ENCODE results near the gene LOC128125822.

The LOC128125822 gene

GRCh38 chr6:63537959-63538300 is 34.4 kb upstream of the LOC128125822 start:
- Histone ChIP-seq H3K36me3 (ENCODE audit: control insufficient read depth in 2 of 3, insufficient read depth in 3 of 3, low read length in 3 of 3) (no peaks in the 10 kb centered on the region), H3K9me3 (ENCODE audit: control insufficient read depth in 2 of 3, low read length in 3 of 3) (no peaks in the 10 kb centered on the region), H3K27me3 (ENCODE audit: control insufficient read depth in 2 of 2, insufficient read depth in 2 of 2, low read length in 2 of 2) (no peaks in the 10 kb centered on the region), H3K27ac (ENCODE audit: low read depth, low read length) (no peak overlapping the region), H3K4me3 (ENCODE audit: low read length) (no peak overlapping the region), H3K4me1 (ENCODE audit: control insufficient read depth in 2 of 2, insufficient read depth in 2 of 2, low read length in 2 of 2) (no peaks in the 10 kb centered on the region)
- no peak overlapping the region for H3K4me3 Mint-ChIP-seq
- ATAC-seq (no peak), DNase-seq (no peak)
- intact Hi-C loops (cut with micrococcal nuclease) = no loop called here
- H3K36me3 Mint-ChIP-seq = peaks cover 0 to 6% (median 0%) of the 10 kb centered on the region in 5 donors
- no peak overlapping the region for H3K27ac Mint-ChIP-seq
- POLR2A ChIA-PET = no interaction called here
- CTCF ChIA-PET = interaction anchor here (0.7 kb wide), 1 partner anchor 21 kb away, joined by 4 read pairs; no protein-coding TSS in a partner anchor
- peaks cover 18 to 32% (median 28%) of the 10 kb centered on the region in 5 donors for H3K27me3 Mint-ChIP-seq
- peaks cover 0 to 2% (median 0%) of the 10 kb centered on the region in 7 donors for H3K4me1 Mint-ChIP-seq
- peaks cover 0 to 12% (median 3%) of the 10 kb centered on the region in 11 donors for H3K9me3 Mint-ChIP-seq

- Mint-ChIP-seq H3K4me1 (peaks cover 0 to 2% (median 0%) of the 10 kb centered on the region in 7 donors), H3K27me3 (peaks cover 18 to 33% (median 28%) of the 10 kb centered on the region in 5 donors), H3K9me3 (peaks cover 0 to 12% (median 3%) of the 10 kb centered on the region in 11 donors), H3K36me3 (peaks cover 0 to 6% (median 0%) of the 10 kb centered on the region in 5 donors), H3K27ac (no peak overlapping the region), H3K4me3 (no peak overlapping the region)
- ATAC-seq = no peak
- CTCF ChIA-PET = interaction anchor here (0.7 kb wide), 1 partner anchor 21 kb away, joined by 4 read pairs; no protein-coding TSS in a partner anchor
- Histone ChIP-seq H3K4me3 (ENCODE audit: low read length) (no peak overlapping the region), H3K9me3 (ENCODE audit: control insufficient read depth in 2 of 3, low read length in 3 of 3) (no peaks in the 10 kb centered on the region), H3K4me1 (ENCODE audit: control insufficient read depth in 2 of 2, insufficient read depth in 2 of 2, low read length in 2 of 2) (no peaks in the 10 kb centered on the region), H3K27ac (ENCODE audit: low read depth, low read length) (no peak overlapping the region), H3K27me3 (ENCODE audit: control insufficient read depth in 2 of 2, insufficient read depth in 2 of 2, low read length in 2 of 2) (no peaks in the 10 kb centered on the region), H3K36me3 (ENCODE audit: control insufficient read depth in 2 of 3, insufficient read depth in 3 of 3, low read length in 3 of 3) (no peaks in the 10 kb centered on the region)
- DNase-seq = no peak
- intact Hi-C loops (cut with micrococcal nuclease) = no loop called here
- POLR2A ChIA-PET = no interaction called here
Observed at GRCh38 chr6:63538550-63538949, 33.7 kb upstream of the LOC128125822 start.

- Mint-ChIP-seq H3K27me3 (peaks cover 22 to 47% (median 28%) of the 10 kb centered on the region in 5 donors), H3K36me3 (peaks cover 0 to 5% (median 0%) of the 10 kb centered on the region in 5 donors), H3K27ac (no peak overlapping the region), H3K9me3 (peaks cover 0 to 12% (median 3%) of the 10 kb centered on the region in 11 donors), H3K4me1 (peaks cover 0 to 6% (median 0%) of the 10 kb centered on the region in 7 donors), H3K4me3 (no peak overlapping the region)
- no peaks in the 10 kb centered on the region for H3K9me3 ChIP-seq (ENCODE audit: control insufficient read depth in 2 of 3, low read length in 3 of 3)
- POLR2A ChIA-PET = no interaction called here
- H3K27ac ChIP-seq (ENCODE audit: low read depth, low read length) = no peak overlapping the region
- H3K27me3 ChIP-seq (ENCODE audit: control insufficient read depth in 2 of 2, insufficient read depth in 2 of 2, low read length in 2 of 2) = no peaks in the 10 kb centered on the region
- intact Hi-C loops (cut with micrococcal nuclease) = no loop called here
- no peaks in the 10 kb centered on the region for H3K4me1 ChIP-seq (ENCODE audit: control insufficient read depth in 2 of 2, insufficient read depth in 2 of 2, low read length in 2 of 2)
- ATAC-seq (no peak), DNase-seq (no peak)
- H3K4me3 ChIP-seq (ENCODE audit: low read length) = no peak overlapping the region
- no peaks in the 10 kb centered on the region for H3K36me3 ChIP-seq (ENCODE audit: control insufficient read depth in 2 of 3, insufficient read depth in 3 of 3, low read length in 3 of 3)
- CTCF ChIA-PET = no interaction called here
Observed at GRCh38 chr6:63543001-63543400, 29.3 kb upstream of the LOC128125822 start.

- Histone ChIP-seq H3K9me3 (ENCODE audit: control insufficient read depth in 2 of 3, low read length in 3 of 3) (no peaks in the 10 kb centered on the region), H3K27me3 (ENCODE audit: control insufficient read depth in 2 of 2, insufficient read depth in 2 of 2, low read length in 2 of 2) (no peaks in the 10 kb centered on the region), H3K4me1 (ENCODE audit: control insufficient read depth in 2 of 2, insufficient read depth in 2 of 2, low read length in 2 of 2) (no peaks in the 10 kb centered on the region), H3K36me3 (ENCODE audit: control insufficient read depth in 2 of 3, insufficient read depth in 3 of 3, low read length in 3 of 3) (no peaks in the 10 kb centered on the region), H3K27ac (ENCODE audit: low read depth, low read length) (no peak overlapping the region), H3K4me3 (ENCODE audit: low read length) (no peak overlapping the region)
- no peak for ATAC-seq
- H3K27ac Mint-ChIP-seq = no peak overlapping the region
- H3K9me3 Mint-ChIP-seq = peaks cover 0 to 12% (median 3%) of the 10 kb centered on the region in 11 donors
- peaks cover 22 to 49% (median 28%) of the 10 kb centered on the region in 5 donors for H3K27me3 Mint-ChIP-seq
- CTCF ChIA-PET = no interaction called here
- POLR2A ChIA-PET = no interaction called here
- intact Hi-C loops (cut with micrococcal nuclease) = no loop called here
- no peak overlapping the region for H3K4me3 Mint-ChIP-seq
- peaks cover 0 to 5% (median 0%) of the 10 kb centered on the region in 5 donors for H3K36me3 Mint-ChIP-seq
- peaks cover 0 to 6% (median 0%) of the 10 kb centered on the region in 7 donors for H3K4me1 Mint-ChIP-seq
- DNase-seq = no peak
Observed at GRCh38 chr6:63543982-63544381, 28.3 kb upstream of the LOC128125822 start.

GRCh38 chr6:63546236-63546635 is 26.0 kb upstream of the LOC128125822 start:
- Mint-ChIP-seq H3K36me3 (peaks cover 0 to 5% (median 0%) of the 10 kb centered on the region in 5 donors), H3K27ac (no peak overlapping the region), H3K27me3 (peaks cover 14 to 33% (median 20%) of the 10 kb centered on the region in 5 donors), H3K4me3 (no peak overlapping the region), H3K4me1 (peaks cover 0 to 6% (median 0%) of the 10 kb centered on the region in 7 donors), H3K9me3 (peaks cover 0 to 12% (median 2%) of the 10 kb centered on the region in 11 donors)
- Histone ChIP-seq H3K4me3 (ENCODE audit: low read length) (no peak overlapping the region), H3K36me3 (ENCODE audit: control insufficient read depth in 2 of 3, insufficient read depth in 3 of 3, low read length in 3 of 3) (no peaks in the 10 kb centered on the region), H3K27ac (ENCODE audit: low read depth, low read length) (no peak overlapping the region), H3K9me3 (ENCODE audit: control insufficient read depth in 2 of 3, low read length in 3 of 3) (no peaks in the 10 kb centered on the region), H3K27me3 (ENCODE audit: control insufficient read depth in 2 of 2, insufficient read depth in 2 of 2, low read length in 2 of 2) (no peaks in the 10 kb centered on the region), H3K4me1 (ENCODE audit: control insufficient read depth in 2 of 2, insufficient read depth in 2 of 2, low read length in 2 of 2) (no peaks in the 10 kb centered on the region)
- CTCF ChIA-PET = no interaction called here
- POLR2A ChIA-PET = no interaction called here
- intact Hi-C loops (cut with micrococcal nuclease) = no loop called here
- ATAC-seq (no peak), DNase-seq (no peak)

GRCh38 chr6:63546697-63547096 is 25.6 kb upstream of the LOC128125822 start:
- peaks cover 0 to 9% (median 2%) of the 10 kb centered on the region in 11 donors for H3K9me3 Mint-ChIP-seq
- DNase-seq (no peak), ATAC-seq (no peak)
- H3K4me3 Mint-ChIP-seq = no peak overlapping the region
- intact Hi-C loops (cut with micrococcal nuclease) = no loop called here
- H3K27me3 Mint-ChIP-seq = peaks cover 10 to 29% (median 17%) of the 10 kb centered on the region in 5 donors
- Histone ChIP-seq H3K4me3 (ENCODE audit: low read length) (no peak overlapping the region), H3K9me3 (ENCODE audit: control insufficient read depth in 2 of 3, low read length in 3 of 3) (no peaks in the 10 kb centered on the region), H3K27ac (ENCODE audit: low read depth, low read length) (no peak overlapping the region), H3K4me1 (ENCODE audit: control insufficient read depth in 2 of 2, insufficient read depth in 2 of 2, low read length in 2 of 2) (no peaks in the 10 kb centered on the region), H3K27me3 (ENCODE audit: control insufficient read depth in 2 of 2, insufficient read depth in 2 of 2, low read length in 2 of 2) (no peaks in the 10 kb centered on the region), H3K36me3 (ENCODE audit: control insufficient read depth in 2 of 3, insufficient read depth in 3 of 3, low read length in 3 of 3) (no peaks in the 10 kb centered on the region)
- peaks cover 0 to 6% (median 0%) of the 10 kb centered on the region in 7 donors for H3K4me1 Mint-ChIP-seq
- POLR2A ChIA-PET = no interaction called here
- peaks cover 0 to 5% (median 0%) of the 10 kb centered on the region in 5 donors for H3K36me3 Mint-ChIP-seq
- CTCF ChIA-PET = no interaction called here
- H3K27ac Mint-ChIP-seq = no peak overlapping the region

- H3K4me3 ChIP-seq (ENCODE audit: low read length) = no peak overlapping the region
- intact Hi-C loops (cut with micrococcal nuclease) = no loop called here
- ChIA-PET CTCF (no interaction called here), POLR2A (no interaction called here)
- H3K27me3 ChIP-seq (ENCODE audit: control insufficient read depth in 2 of 2, insufficient read depth in 2 of 2, low read length in 2 of 2) = no peaks in the 10 kb centered on the region
- H3K4me1 ChIP-seq (ENCODE audit: control insufficient read depth in 2 of 2, insufficient read depth in 2 of 2, low read length in 2 of 2) = no peaks in the 10 kb centered on the region
- Mint-ChIP-seq H3K36me3 (peaks cover 0 to 1% (median 0%) of the 10 kb centered on the region in 5 donors), H3K4me3 (no peak overlapping the region), H3K9me3 (peaks cover 0 to 2% (median 0%) of the 10 kb centered on the region in 11 donors), H3K4me1 (peaks cover 0 to 3% (median 0%) of the 10 kb centered on the region in 7 donors), H3K27me3 (peaks cover 0 to 15% (median 6%) of the 10 kb centered on the region in 5 donors), H3K27ac (no peak overlapping the region)
- no peaks in the 10 kb centered on the region for H3K36me3 ChIP-seq (ENCODE audit: control insufficient read depth in 2 of 3, insufficient read depth in 3 of 3, low read length in 3 of 3)
- no peaks in the 10 kb centered on the region for H3K9me3 ChIP-seq (ENCODE audit: control insufficient read depth in 2 of 3, low read length in 3 of 3)
- no peak overlapping the region for H3K27ac ChIP-seq (ENCODE audit: low read depth, low read length)
- ATAC-seq (no peak), DNase-seq (no peak)
Observed at GRCh38 chr6:63549076-63549475, 23.2 kb upstream of the LOC128125822 start.
